Heart left ventricle (tissue), 13 donors: Measurements from ENCODE around the gene ARHGEF6.

Source experiments
- POLR2A ChIP-seq, 2 donors: fragments of 450-650 bp; IDR thresholded peaks; one replicate each; pipeline ENCODE4 v1.6.1; 2017; ENCODE audit warnings: antibody characterized with exemption in 2 of 2, mild to moderate bottlenecking in 2 of 2, moderate library complexity in 2 of 2
- TF ChIP-seq, protein P1 (sequence below), 12 donors: fragments of 200-600 bp; sonication (generic) in 4 of 12; IDR thresholded peaks; one replicate each; pipeline versions ENCODE4 v1.5.0 to v1.8.0; 2018 to 2022; ENCODE audit warnings: antibody characterized with exemption in 12 of 12, mild to moderate bottlenecking in 5 of 12
- donor health status: ischemic (EF 13 %, LVEDD 7.1; RV severe dilation, severe dysfunction).
- donor health status: DM: no; HTN: yes; CAD: no.
- donor health status: DM: no; HTN: no; CAD: no.
- donor health status: ischemic (EF 25% LVEDD 6.9; RV normal size, moderate dysfunction).
- donor health status: ischemic (EF 25% LVEDD 5.7; RV mildly dilated, moderate dysfunction).
- donor health status: ischemic (EF 35%, LVEDD 5.7; RV mildly dilated, moderate dysfunction).
- donor health status: nonischemic (EF 11% LVEDD 7.7; RV severe dilation, severe dysfunction).
- donor health status: DM: yes; HTN: yes; CAD: no.
- donor health status: PGD.
- donor health status: ischemic (EF 29% LVEDD 5.4; RV normal size, mild dysfunction).
- donor health status: nonischemic (EF 23%, LVEDD 6.1; RV moderate dilation, normal function).

GRCh38 chrX:136816975-136817374 is 36.2 kb upstream of the ARHGEF6 start:
- TF ChIP-seq, protein P1, sequence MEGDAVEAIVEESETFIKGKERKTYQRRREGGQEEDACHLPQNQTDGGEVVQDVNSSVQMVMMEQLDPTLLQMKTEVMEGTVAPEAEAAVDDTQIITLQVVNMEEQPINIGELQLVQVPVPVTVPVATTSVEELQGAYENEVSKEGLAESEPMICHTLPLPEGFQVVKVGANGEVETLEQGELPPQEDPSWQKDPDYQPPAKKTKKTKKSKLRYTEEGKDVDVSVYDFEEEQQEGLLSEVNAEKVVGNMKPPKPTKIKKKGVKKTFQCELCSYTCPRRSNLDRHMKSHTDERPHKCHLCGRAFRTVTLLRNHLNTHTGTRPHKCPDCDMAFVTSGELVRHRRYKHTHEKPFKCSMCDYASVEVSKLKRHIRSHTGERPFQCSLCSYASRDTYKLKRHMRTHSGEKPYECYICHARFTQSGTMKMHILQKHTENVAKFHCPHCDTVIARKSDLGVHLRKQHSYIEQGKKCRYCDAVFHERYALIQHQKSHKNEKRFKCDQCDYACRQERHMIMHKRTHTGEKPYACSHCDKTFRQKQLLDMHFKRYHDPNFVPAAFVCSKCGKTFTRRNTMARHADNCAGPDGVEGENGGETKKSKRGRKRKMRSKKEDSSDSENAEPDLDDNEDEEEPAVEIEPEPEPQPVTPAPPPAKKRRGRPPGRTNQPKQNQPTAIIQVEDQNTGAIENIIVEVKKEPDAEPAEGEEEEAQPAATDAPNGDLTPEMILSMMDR (IDR thresholded peaks at IDR 0.05): no peak
- no peak for TF ChIP-seq POLR2A (IDR thresholded peaks at IDR 0.05)
